ENCODE data around the gene KAT7.
A peak's percentile ranks its signal among the peaks of the same experiment; 100 is the strongest.

Gene KAT7

DNA sequence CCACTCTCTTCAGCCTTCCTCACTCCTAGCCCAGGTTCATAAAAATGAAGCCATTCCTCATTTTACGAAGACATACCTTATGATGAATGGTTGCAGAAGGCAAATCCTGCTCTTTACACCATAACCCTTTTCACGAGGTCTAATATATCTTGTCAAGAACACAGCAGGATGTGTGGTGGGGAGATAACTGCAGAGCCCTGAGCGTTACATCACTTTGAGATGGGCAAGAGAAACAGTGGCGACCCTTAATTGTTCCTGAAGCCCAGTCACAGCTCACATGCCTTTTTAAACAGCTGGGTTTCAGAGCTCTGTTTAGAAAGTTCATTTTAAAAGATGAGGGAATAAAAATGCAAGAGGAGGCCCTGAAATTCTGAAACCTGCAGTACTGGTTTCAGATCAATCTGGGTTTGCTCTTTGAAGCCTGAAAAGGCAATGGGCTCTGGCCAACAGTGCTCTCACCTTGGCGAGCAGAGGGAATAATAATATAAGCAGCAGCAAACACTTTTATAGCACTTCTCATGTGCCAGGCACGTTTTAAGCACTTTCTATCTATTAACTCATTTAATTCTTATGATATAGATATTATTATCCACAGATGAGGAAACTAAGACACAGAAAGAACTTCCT, 27.4 kb upstream of the KAT7 start:
- DNase-seq (ENCODE audit: low read depth) = no peak

DNA sequence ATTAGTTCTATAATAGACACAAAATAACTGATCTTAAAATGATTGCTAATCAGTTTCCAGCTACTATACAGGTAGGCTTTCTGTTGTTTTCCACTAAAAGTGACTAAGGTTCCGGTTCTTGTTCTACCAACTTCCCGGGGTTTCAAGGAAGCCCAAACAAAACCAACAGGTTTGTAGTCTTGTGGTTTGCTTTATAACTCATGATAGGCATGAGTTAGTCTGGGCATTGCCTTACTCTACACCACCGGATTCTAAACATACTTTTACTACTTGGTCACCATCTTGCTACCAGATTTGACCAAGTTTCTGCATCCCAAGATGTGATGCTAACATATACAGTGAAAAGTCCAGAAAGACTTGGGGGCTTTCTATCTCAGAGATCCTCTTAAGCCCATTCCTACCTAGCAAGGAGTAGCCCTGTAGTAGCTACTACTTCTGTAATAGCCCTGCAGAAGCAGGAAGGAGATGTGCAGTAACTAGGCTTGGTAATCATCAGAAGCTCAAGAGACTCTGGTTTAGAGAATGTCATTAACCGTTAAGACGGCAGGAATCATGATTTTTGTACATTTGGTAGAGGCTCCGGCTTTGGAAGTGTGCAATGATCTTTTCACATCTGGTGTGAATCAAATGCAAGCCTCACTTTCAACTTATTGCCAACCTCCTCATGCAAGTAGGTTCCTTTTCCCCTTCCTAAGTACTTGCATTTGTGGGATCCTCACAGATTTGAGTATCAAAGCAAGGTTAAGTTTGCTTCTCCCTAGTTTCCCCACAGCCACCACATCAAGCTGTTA, 26.1 kb upstream of the KAT7 start:
- no peak for DNase-seq (ENCODE audit: low read depth)

DNA sequence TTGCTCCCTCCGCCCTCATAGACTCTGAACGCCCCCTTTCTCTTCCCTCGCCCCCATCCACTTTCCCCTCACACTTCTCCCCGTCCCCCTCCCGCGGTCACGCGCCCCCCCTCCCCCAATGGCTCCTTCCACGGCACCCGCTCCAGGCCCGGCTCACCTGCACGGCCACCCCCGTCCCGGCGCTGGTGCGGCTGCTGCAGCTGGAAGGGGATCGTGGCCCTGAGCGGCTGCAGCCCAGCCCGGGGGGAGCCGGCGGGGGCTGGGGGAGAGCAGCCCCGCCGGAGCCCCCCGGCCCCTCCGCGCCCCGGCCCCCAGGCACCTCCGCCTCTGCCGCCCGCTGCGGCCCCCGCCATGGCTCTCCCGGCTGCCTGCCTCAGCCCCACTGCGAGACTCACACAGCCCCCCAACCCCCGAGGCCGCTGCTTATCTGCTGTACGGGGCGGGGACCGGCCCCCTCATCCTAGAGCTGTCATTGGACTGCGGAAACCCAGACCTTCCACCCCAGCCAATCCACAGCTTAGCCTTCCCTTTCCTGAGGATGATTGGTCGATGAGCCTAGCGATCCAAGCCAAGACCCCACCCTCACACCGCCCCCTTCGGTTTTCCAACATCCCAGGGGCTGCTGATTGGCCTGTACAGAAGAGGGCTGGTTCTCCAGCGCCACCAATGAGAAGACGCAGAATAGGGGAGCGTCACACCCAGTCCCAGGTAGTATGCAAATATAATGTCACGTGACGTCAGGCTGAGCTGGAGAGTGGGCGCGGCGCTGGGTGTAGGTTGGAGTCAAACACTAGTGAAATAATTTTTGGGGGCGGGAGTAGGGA, 24.5 kb upstream of the KAT7 start, which contains the start of gene FAM117A:
Gene FAM117A (minus strand): TSS at position 397 of the 824 bp plus-strand sequence. CDS start 44 bp downstream, at position 353.
- DNase-seq (ENCODE audit: low read depth) = peak; percentile 96

DNA sequence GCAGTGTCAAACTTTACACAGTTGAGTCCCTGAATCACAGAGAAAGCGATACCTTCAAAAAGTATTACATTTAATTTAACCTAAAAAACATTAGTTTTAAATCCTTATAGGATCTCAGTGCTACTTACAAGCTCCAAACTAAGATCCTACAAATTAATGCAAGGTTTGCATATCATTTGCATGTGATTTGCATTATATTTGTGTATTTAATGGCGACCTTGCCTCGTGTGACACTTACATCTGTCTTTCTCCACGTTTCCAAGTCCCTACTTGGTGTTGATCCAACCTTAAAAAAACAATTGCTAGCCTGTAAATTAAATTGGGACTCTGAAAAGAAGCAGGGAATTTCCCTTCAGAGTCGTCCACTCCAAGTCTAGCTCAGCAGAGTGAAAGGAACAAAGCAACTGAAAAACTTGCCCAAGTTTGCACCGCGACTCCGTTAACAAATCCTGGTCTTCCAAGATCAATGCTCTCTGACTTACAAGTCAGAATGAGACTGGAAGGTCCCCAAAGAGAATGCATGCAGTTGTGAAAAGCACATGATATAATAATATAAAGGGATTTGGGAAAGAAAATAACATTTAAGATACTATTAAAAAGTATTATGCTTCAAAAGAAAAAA, 23.8 kb upstream of the KAT7 start:
- no peak for DNase-seq (ENCODE audit: low read depth)

GRCh38 chr17:49766918-49767530, 21.5 kb upstream of the KAT7 start:
- DNase-seq (ENCODE audit: low read depth) = no peak

DNA sequence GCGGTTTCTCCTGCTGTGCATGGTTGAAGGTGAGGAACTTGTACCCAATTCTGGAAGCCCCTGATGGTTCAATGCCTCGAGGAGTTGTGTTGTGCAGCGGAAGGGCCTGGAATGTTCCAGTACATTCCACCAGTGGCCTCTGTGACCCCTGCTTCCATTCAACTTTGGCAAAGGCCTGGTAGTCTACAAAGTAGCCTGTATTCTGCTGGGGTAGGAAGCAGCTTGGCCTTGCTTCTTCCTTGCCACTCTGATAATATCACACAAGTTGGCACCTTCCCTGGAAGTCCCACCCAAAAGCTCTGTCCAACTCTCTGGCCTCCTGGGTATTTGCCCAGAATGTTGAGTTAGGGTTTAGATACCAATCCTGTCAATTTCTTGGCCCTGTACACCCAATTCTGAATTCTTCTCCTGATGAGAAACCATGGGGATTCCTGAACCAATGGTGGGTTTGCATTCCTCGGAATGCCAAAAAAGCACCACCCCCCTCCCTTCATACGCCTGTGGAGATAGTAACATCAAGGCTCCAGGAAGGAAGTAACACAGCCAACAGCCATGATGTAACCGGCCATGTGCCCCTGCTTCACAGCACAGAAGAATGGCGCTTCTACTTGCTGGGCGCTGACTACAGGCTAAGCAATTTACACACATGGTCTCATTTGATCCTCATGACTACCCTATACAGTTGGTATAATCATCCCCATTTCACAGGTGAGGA, 12.8 kb upstream of the KAT7 start:
- DNase-seq (ENCODE audit: low read depth) = no peak

- DNase-seq (ENCODE audit: low read depth) = no peak
Measured at GRCh38 chr17:49776551-49777300, 11.8 kb upstream of the KAT7 start.

DNA sequence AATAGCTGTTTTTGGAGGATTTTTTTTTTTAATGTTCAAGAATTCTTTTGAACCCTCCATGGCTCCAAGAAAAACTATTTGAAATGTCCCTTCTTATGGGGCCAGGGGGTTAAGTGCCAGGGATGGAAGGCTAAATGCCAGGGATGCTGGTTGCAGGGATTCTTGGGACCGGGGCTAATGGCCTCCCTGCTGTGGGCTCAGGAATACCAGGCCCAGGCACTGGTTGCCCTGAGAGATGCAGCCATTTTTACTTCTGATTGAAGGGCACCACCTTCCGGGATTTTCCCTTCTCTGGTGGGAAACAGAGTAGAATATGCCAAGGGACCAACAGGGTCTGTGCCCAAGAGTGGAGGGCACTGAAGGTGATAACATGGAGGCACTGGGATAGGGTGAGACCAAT, 10.9 kb upstream of the KAT7 start:
- no peak for DNase-seq (ENCODE audit: low read depth)

GRCh38 chr17:49779156-49779738, 9.2 kb upstream of the KAT7 start:
- no peak for DNase-seq (ENCODE audit: low read depth)

- DNase-seq (ENCODE audit: low read depth) = no peak
Measured at GRCh38 chr17:49779739-49780231, 8.7 kb upstream of the KAT7 start.

GRCh38 chr17:49783071-49783715, 5.3 kb upstream of the KAT7 start:
- DNase-seq (ENCODE audit: low read depth) = no peak

GRCh38 chr17:49783791-49784190, 4.7 kb upstream of the KAT7 start:
- DNase-seq (ENCODE audit: low read depth) = no peak

GRCh38 chr17:49784636-49785035, 3.8 kb upstream of the KAT7 start:
- DNase-seq (ENCODE audit: low read depth) = no peak

DNA sequence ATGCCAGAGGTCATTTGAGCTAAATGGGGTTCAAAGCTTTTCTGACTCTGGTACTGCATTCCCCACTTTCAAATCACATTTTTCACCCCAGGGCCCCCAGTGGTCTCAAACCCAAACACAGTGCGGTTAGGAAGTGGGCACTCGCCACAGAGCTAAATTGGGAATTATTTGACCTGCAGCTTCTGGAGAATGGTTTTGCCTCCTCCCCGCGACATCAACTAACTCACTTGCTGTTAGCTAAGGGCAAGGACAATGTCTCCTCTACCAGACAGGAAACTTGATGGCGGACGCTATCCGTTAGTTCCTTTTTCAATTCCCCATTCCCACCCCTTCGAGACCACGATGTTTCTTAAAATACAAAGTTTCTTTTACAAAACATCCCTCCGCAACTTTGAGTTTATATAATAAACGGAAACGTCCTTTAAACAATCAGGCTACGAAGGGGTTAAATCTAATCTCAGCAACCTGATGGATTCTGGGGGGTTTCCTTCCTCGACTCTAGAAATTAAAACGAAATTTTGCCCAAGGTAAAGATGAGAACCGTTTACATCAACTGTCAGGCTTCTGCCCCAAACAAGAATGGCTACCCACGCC, 500 bp upstream of the KAT7 start:
- DNase-seq (ENCODE audit: low read depth) = no peak

- DNase-seq (ENCODE audit: low read depth) = no peak
Measured at GRCh38 chr17:49789243-49789578, 730 bp downstream of the KAT7 start.

- DNase-seq (ENCODE audit: low read depth) = no peak
Measured at GRCh38 chr17:49793309-49793708, 4.8 kb downstream of the KAT7 start.

DNA sequence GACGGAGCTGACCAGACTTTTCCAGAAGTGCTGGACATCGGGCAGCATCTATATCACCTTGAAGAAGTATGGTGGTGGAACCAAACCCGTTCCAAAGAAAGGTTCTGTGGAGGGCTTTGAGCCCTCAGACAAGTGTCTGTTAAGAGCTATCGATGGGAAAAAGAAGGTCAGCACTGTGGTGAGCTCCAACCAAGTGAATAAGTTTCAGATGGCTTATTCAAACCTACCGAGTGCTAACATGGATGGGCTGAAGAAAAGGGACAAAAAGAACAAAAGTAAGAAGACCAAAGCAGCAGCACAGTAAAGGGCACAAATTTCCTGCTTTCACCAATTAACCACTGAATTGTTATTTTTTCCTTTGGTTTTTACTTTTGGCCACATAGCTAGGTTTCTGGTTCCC, 6.9 kb downstream of the KAT7 start:
- no peak for DNase-seq (ENCODE audit: low read depth)

- DNase-seq (ENCODE audit: low read depth) = no peak
Measured at GRCh38 chr17:49798182-49798581, 9.7 kb downstream of the KAT7 start.

GRCh38 chr17:49798738-49799137, 10.3 kb downstream of the KAT7 start:
- DNase-seq (ENCODE audit: low read depth) = no peak
